Thyroid gland (tissue), 4 donors: ENCODE measurements around the gene B3GNT8.

Source experiments
- POLR2A ChIP-seq, 2 donors: fragments of 450-650 bp; IDR thresholded peaks; one replicate each; pipeline ENCODE4 v1.6.1; 2017; ENCODE audit warnings: antibody characterized with exemption in 2 of 2, mild to moderate bottlenecking in 2 of 2, moderate library complexity in 1 of 2
- TF ChIP-seq, protein P1 (sequence below), 6 experiments: fragments of 200-600 bp in 3 of 6; fragments of 450-650 bp in 3 of 6; sonication (generic) in 3 of 6; IDR thresholded peaks; one replicate each; pipeline ENCODE4 v1.5.1; 2016 to 2019; ENCODE audit warnings: antibody characterized with exemption in 6 of 6, mild to moderate bottlenecking in 2 of 6, inconsistent platforms in 1 of 6, moderate library complexity in 1 of 6

DNA sequence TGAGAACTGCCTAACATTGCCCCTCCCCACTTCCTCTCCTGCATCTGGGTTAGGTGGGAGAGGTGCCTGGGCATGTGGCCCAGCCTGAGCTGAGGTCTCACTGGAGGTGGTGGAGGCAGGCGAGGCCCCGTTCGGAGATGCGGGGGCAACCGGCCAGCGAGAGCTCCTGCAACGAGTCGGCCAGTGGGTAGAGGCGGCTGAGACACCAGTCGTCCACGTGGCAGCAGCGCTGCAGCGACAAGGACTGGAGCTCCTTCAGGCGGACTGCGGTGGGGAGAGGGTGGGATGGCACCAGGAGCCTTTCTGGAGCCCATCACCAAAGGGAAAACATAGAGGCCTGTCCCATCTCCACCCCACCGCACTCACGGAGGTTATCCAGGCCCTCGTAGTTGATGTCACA lies 6.0 kb upstream of the B3GNT8 start:
- TF ChIP-seq, protein P1, sequence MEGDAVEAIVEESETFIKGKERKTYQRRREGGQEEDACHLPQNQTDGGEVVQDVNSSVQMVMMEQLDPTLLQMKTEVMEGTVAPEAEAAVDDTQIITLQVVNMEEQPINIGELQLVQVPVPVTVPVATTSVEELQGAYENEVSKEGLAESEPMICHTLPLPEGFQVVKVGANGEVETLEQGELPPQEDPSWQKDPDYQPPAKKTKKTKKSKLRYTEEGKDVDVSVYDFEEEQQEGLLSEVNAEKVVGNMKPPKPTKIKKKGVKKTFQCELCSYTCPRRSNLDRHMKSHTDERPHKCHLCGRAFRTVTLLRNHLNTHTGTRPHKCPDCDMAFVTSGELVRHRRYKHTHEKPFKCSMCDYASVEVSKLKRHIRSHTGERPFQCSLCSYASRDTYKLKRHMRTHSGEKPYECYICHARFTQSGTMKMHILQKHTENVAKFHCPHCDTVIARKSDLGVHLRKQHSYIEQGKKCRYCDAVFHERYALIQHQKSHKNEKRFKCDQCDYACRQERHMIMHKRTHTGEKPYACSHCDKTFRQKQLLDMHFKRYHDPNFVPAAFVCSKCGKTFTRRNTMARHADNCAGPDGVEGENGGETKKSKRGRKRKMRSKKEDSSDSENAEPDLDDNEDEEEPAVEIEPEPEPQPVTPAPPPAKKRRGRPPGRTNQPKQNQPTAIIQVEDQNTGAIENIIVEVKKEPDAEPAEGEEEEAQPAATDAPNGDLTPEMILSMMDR (IDR thresholded peaks at IDR 0.05), result no peak
- TF ChIP-seq POLR2A (IDR thresholded peaks at IDR 0.05), result no peak
